GM13977 (cell line): ENCODE results near the gene PLEKHA1.

Experiments
- DNase-seq: peaks from one replicate; pipeline ENCODE4 v3.0.0; 2012; ENCODE audit warnings: low spot score
- in situ Hi-C: fragments of 300-500 bp; cut with MboI; formaldehyde crosslinking; loops from one replicate; pipeline ENCODE4 v1.12.0; 2022; ENCODE audit warnings: low sequenced_read_pairs, low pct_unique_long_range_greater_than_20kb, mixed read lengths, inconsistent platforms; ENCODE audit not compliant: unreplicated experiment
- TF ChIP-seq, protein P1 (sequence below): IDR thresholded peaks from 2 replicates; pipeline ENCODE4 v1.5.1; 2012; ENCODE audit warnings: mild to moderate bottlenecking, control low read depth; ENCODE audit not compliant: insufficient read depth; ENCODE audit errors: extremely low read depth, missing control alignments

The PLEKHA1 gene

DNA sequence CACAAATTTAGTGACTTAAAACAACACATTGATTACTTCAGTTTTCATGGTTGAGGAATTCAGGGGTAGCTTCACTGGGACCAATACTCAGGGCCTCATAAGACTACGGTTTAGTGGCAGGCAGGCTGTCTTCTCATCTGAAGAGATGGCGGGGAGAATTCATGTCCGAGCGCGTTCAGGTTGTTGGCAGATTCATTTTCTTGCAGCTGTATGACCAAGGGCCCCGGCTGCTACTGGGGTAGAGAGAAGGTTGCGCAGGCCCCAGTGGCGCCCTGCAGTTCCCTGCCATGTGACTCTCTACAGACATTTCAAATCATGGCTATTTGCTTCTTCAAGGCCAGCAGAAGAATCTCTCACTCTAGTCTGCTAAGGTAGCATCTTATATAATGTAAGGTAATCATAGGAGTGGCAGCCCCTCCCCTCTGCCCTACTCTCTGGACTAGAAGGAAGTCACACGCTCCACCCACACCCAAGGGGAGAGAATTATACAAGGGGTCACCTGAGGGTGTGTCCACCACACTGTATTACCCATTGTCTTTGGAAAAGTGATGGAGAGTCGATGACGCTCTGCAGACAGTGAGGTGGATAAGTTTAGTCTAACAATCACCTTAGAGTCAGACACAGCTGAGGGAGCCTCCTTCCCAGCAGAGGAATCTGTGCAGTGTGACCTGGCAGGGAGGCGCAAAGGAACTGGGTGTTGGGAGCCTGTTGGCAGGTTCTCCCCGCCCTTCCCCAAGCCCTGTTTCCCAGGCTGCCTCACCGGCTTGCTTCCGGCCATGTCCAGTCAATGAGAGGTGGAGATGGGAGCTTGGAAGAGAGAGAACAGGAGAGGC is 35.7 kb upstream of the PLEKHA1 start:
- in situ Hi-C loops = loop anchor here (25.0 kb wide), 1 partner anchor 98 kb away; no protein-coding TSS in a partner anchor
- TF ChIP-seq, protein P1, sequence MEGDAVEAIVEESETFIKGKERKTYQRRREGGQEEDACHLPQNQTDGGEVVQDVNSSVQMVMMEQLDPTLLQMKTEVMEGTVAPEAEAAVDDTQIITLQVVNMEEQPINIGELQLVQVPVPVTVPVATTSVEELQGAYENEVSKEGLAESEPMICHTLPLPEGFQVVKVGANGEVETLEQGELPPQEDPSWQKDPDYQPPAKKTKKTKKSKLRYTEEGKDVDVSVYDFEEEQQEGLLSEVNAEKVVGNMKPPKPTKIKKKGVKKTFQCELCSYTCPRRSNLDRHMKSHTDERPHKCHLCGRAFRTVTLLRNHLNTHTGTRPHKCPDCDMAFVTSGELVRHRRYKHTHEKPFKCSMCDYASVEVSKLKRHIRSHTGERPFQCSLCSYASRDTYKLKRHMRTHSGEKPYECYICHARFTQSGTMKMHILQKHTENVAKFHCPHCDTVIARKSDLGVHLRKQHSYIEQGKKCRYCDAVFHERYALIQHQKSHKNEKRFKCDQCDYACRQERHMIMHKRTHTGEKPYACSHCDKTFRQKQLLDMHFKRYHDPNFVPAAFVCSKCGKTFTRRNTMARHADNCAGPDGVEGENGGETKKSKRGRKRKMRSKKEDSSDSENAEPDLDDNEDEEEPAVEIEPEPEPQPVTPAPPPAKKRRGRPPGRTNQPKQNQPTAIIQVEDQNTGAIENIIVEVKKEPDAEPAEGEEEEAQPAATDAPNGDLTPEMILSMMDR = no peak
- DNase-seq = no peak

DNA sequence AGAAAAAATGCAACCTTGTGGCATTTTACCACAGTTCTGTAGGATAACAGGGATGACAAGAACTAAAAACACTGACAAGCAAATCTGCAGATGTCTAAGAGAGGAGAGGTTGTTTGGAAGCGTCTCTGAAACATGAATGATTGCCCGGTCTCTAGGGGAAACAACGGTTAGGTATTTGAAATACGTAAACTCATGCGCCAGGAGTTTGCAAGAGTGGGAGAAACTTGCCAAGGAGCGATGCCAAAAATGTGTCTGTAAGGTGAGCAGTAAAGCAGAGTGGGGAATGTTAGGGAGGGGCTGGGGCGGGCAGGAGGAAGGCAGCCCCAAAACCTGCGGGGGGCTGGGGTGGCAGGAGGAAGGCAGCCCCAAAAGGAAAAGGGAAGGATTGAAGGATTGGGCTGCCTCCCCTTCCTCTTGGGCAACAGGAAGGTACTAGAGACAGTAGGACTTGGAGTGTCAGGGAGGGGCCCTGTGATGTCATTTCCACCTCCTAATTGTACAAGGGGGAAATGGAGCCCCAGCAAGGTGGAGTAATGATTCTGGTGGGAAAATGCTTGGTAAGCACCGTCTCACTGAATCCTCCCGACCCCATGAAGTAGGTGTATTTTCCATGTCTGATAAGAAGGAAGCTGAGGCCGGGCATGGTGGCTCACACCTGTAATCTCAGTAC is 33.2 kb upstream of the PLEKHA1 start:
- in situ Hi-C loops = loop anchor here (25.0 kb wide), 1 partner anchor 96 kb away; no protein-coding TSS in a partner anchor

DNA sequence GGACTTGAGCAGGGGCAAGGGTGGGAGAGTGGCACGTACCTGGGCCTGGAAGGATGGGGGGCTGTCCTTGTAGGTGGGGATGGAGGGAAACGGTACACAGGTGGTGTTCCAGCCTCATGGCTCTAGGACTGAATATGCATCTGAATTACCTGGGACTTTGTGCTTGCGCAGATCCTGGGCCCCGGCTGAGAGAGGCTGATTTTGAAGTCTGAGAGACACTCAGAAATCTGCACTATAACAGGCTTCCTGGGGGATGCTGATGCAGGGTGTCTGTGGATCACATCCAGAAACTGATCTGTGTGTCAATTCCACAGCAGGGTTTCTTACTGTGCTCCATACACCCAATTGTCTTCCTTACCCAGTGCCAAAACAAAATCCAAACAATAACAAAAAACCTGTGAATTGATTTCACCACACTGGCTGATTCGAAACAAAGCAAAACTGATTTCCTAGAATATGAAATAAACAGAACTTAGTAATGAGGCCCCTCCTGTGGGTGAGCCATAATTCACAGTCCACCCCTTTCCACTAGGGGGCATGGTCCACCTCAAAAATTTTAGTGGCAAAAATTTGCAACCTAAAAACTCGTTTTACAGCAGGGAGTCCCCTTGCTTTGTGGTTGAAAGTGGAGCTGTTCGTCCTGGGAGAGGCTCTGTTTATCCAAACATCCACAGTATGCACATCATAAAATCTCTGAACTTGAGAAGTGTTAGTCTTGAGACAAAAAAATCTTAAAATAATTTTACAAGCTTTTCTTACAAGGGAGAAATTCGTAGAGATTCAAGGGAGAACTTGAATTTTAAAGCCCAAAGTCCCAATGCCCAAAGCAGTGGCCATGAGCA is 32.0 kb upstream of the PLEKHA1 start:
- in situ Hi-C loops = loop anchor here (25.0 kb wide), 1 partner anchor 95 kb away; no protein-coding TSS in a partner anchor
- TF ChIP-seq, protein P1 = peak; percentile 60
- peak; percentile 58 for DNase-seq

More for the DNA sequence above, 33.2 kb upstream of the PLEKHA1 start:
- TF ChIP-seq, protein P1 = no peak
- no peak for DNase-seq

DNA sequence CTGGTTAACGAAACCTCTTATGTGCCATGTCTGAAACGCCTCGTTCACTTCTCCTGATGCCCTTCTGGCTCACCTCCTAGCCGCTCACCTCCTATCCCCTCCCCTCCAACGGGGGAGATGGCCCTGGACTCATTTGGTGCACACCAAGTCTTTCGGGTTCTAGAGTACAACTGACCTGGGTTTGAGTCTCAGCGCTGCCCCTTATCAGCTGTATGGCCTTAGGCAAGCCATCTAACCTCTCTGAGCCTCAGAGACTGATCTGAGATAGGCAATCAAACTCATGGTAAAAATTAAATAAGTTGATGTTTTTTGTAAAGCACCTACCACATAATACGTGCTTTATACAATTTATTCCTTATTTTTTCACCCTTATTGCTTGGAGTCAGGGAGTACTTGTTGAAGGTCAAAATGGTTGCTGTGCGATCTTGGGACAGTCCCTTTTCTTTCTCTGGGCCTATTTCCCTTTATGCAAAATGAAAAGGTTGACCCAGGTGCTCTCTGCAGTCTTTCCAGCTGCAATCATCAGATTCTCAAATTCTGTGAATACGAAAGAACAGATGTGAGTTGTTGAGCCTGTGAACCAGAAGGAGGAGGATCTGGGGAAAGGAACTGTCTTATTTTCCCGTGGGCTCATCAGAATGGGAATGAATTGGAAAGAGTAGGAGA is 31.2 kb upstream of the PLEKHA1 start:
- TF ChIP-seq, protein P1 = no peak
- in situ Hi-C loops = loop anchor here (25.0 kb wide), 1 partner anchor 94 kb away; no protein-coding TSS in a partner anchor
- DNase-seq = no peak

DNA sequence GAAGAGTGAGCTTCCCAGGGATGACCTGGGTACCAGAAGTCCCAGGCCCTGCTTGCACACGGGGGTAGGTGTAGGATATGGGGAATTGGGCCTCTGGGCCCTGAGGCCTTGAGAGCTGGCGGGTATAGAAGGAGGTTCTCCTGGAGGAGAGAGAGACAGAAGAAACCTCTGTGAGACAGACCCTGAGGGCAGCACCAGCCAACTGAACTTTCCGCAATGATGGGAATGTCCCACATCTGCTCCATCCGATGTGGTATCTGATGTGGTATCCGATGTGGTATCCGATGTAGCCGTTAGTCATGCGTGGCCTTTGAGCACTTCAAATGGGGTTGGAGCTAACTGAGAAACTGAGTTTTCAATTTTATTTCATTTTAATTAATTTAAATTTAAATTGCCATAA is 30.6 kb upstream of the PLEKHA1 start:
- TF ChIP-seq, protein P1 = no peak
- in situ Hi-C loops = loop anchor here (25.0 kb wide), 1 partner anchor 93 kb away; no protein-coding TSS in a partner anchor
- DNase-seq = no peak

DNA sequence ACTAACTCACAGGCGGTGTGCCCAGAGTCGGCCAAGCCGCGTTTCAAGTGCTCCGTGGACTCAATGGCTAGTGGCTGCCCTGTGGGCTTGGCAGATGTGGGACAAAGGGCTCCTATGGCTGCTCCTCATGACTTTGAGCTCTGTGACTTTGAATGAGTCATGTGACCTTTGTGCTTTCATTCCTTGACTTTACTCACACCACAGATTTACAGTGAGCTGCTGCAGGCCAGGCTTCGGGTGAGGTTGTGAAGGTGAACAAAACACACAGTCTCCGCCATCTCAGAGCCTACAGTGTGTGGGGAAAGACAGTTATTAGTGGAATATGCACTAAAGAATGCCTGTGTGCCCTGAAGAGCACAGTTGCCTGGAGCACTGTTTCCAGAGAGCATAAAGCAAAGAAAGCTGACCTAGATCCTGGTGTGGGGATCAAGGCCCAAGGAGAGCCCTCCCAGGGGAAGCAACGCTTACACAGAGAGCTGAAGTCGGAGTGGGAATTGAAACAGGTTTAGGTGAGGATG is 29.7 kb upstream of the PLEKHA1 start:
- in situ Hi-C loops = loop anchor here (25.0 kb wide), 1 partner anchor 93 kb away; no protein-coding TSS in a partner anchor
- DNase-seq = no peak
- TF ChIP-seq, protein P1 = no peak
